ENCODE measurements around the gene RALGPS1.

The RALGPS1 gene

DNA sequence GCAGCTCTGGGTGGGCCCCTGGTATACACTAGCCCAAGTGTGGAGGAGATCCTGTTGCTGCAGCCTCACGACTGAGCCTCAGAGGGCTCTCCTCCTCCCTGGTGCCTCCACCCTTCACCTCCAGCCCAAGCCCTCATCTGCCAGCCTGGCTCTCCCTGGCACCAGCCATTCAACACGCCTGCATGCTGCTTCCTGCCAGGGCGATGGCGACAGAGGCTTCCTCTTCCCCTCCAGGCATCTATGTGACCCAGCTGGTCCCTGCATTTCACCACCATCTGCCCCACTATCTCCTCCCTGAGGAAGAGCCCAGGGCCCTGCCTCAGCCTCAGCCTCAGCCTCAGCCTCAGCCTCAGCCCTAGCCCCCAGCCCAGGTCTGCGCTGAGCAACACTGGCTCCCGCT is 262.6 kb downstream of the RALGPS1 start:
- H3K36me3 Mint-ChIP-seq (ENCODE audit: low read depth), result no peaks in the 10 kb centered on the region
- peaks cover 2% of the 10 kb centered on the region for H3K27me3 Mint-ChIP-seq (ENCODE audit: low read depth)
- DNase-seq (ENCODE audit: low spot score), result no peak
- H3K9me3 Mint-ChIP-seq, result no peaks in the 10 kb centered on the region
- H3K27ac Mint-ChIP-seq, result no peak overlapping the region
- H3K4me3 Mint-ChIP-seq, result no peak overlapping the region
- no peaks in the 10 kb centered on the region for H3K4me1 Mint-ChIP-seq (ENCODE audit: low read depth)

DNA sequence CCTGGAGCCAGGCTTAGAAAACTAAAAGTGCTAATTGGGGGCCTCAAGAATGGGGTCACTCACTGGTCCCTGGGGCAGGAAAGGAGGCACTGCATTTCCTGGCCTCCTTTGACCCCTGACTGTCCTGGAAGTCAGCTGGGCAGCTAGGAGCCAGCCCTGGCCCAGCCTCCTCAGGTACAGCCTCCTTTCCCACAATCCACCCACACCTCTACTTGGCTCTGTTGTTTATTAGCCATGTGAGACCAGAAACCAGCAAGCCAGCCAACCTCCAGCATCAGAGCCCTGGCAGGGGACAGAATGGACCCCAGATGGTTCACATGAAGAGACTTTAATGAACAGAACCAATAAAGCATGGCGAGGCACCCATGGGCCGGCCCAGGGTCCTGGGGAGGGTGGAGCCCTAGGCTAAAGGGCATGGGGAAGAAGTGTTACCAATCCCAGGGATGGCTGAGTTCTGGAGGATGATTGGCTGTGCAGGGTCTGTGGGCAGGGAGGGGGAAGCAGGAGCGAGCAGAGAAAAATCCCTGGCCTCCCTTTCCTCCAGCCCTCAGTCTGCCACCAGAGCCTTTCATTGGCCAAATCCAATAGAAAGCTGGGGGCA is 263.2 kb downstream of the RALGPS1 start:
- H3K9me3 Mint-ChIP-seq, result no peaks in the 10 kb centered on the region
- no peak overlapping the region for H3K4me3 Mint-ChIP-seq
- no peak overlapping the region for H3K27ac Mint-ChIP-seq

DNA sequence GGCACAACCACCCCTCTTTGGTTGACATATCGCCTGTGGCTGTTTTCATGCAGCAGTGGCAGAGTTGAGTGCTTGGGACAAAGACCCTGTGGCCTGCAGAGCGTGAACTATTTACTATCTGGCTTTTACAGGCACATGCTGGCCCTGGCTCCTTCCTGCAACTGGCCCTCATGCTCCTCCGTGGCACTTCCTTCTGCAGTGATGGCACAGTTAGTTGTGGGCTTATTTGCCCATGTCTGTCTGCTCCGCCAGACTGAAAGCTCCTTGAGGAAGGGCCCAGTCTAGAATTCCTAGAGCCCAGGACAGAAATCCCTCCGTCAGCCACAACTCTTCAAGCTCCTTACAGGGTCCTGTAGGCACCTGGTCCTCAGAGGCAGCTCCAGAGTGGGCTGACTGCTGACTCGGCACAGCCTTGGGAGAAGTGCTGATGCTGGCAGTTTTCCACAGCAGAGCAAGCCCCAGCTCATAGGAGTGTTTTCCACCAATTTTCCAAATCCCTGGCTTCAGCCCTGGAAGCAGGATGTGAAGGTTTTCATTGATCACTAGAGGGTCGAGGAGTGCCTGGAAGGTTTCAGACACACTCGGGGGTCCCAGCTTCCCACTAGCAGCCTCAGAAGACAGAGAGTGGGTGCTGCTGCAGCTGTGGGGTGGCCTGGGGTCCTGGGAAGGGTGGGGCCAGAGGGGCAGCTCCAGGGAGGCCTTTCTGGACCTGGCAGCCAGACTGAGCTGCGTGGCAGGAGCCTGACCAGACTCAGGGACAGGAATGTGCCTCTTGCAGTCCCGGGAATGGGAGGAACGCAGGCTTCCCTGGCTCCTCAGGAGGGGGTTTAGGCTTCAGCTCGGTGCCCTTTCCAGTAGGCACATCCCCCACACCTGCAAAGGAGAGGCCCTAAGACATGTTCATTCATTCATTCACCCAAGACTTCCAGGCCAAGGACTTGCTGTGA is 264.4 kb downstream of the RALGPS1 start:
- Mint-ChIP-seq H3K27me3 (ENCODE audit: low read depth) (no peaks in the 10 kb centered on the region), H3K9me3 (no peaks in the 10 kb centered on the region), H3K27ac (no peak overlapping the region), H3K4me3 (no peak overlapping the region), H3K36me3 (ENCODE audit: low read depth) (no peaks in the 10 kb centered on the region), H3K4me1 (ENCODE audit: low read depth) (no peaks in the 10 kb centered on the region)
- no peak for DNase-seq (ENCODE audit: low spot score)

More for the DNA sequence above, 263.2 kb downstream of the RALGPS1 start:
- no peaks in the 10 kb centered on the region for H3K27me3 Mint-ChIP-seq (ENCODE audit: low read depth)
- DNase-seq (ENCODE audit: low spot score), result no peak
- H3K36me3 Mint-ChIP-seq (ENCODE audit: low read depth), result no peaks in the 10 kb centered on the region
- H3K4me1 Mint-ChIP-seq (ENCODE audit: low read depth), result no peaks in the 10 kb centered on the region

DNA sequence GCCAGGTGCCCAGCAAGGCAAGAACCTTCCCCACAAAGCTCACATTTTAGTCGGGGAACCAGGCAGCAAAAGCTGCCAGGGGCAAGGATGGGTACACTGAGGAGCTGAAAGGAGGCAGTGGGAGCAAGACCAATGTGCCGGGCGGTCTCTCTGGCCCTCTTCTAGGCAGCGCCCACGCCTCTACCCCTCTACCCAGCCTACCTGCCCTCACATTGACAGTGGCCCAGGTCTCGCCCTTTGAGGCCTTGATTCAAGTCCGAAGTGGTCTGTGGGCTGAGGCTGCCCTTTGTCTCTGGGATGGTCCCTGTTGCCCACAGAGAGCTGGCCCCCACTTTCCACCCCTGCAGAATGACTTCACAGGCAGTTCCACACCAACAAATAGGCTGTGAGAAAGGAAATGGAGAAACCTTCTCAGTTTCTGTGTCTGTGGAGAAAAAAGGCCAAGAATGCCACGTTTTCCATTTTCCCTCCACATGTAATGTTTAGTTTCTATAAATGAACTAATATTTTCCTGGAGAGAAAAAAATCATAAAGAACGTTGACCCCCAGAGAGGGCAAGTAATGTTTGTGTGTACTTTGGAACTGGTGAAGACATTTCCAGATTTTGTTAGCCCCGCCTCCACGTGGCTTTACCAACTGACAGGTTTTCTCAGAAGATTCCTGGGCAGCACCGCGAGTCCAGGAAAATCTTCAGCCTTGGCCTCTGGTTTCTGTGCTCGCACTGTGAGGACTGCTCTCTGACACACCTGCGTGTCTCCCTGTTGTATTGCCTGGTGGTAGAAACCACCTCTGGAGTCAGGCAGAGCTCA is 265.3 kb downstream of the RALGPS1 start:
- Mint-ChIP-seq H3K27me3 (ENCODE audit: low read depth) (no peaks in the 10 kb centered on the region), H3K27ac (no peak overlapping the region), H3K4me1 (ENCODE audit: low read depth) (no peaks in the 10 kb centered on the region), H3K9me3 (no peaks in the 10 kb centered on the region), H3K36me3 (ENCODE audit: low read depth) (no peaks in the 10 kb centered on the region), H3K4me3 (no peak overlapping the region)
- no peak for DNase-seq (ENCODE audit: low spot score)

DNA sequence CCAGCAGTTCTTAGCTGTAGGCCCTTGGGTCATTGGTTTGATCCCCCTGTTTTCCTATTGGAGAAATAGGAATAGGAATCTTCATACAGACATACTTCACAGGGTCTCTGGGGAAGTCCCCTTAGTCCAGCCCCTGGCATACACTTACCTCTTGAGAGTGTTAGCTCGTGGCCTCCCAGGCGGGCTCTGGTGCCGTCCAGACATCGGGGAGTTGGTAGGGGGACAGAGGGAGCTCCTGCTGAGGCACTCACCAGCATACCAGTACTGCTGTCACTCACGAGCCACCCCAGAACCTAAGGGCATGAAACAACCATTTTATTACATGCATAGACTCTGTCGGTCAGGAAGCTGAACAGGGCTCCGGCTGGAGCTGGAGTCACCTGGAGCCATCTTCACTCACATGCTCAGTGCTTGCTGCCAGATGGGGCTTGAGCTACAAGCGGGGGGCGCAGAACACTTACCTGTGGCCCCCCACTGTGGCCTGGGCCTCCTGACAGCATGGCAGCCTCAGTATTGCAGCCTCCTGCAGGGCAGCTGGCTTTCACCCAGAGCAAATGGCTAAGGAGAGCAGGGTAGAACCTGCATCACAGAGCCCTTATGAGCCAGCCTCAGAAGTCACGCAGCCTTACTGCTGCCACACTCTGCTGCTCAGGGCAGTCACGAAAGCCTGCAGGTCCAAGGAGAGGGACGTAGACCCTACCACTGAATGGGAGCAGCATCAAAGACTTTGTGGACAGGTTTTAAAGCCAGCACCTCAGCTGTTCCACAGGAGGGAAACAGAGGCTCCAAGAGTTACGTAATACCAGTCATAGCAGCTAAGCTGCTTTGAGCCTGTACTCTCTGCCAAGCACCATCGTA is 266.1 kb downstream of the RALGPS1 start:
- Mint-ChIP-seq H3K4me1 (ENCODE audit: low read depth) (no peaks in the 10 kb centered on the region), H3K4me3 (no peak overlapping the region), H3K9me3 (no peaks in the 10 kb centered on the region), H3K27me3 (ENCODE audit: low read depth) (peaks cover 3% of the 10 kb centered on the region), H3K36me3 (ENCODE audit: low read depth) (no peaks in the 10 kb centered on the region), H3K27ac (no peak overlapping the region)
- no peak for DNase-seq (ENCODE audit: low spot score)

DNA sequence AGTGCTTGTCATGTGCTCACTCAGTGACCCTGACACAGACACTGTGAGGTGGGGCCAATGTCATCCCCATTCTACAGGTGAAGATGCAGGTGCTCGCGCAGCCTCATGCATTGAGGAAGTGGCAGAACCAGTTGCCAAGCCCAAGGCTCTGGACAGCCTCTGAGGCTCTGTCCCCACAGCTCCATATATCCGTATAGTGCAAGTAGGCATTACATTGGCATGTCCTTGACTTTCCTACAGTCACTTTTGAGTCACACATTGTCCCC is 266.7 kb downstream of the RALGPS1 start:
- Mint-ChIP-seq H3K36me3 (ENCODE audit: low read depth) (no peaks in the 10 kb centered on the region), H3K9me3 (no peaks in the 10 kb centered on the region), H3K4me3 (no peak overlapping the region), H3K27me3 (ENCODE audit: low read depth) (peaks cover 5% of the 10 kb centered on the region), H3K4me1 (ENCODE audit: low read depth) (no peaks in the 10 kb centered on the region), H3K27ac (no peak overlapping the region)
- DNase-seq (ENCODE audit: low spot score), result no peak

DNA sequence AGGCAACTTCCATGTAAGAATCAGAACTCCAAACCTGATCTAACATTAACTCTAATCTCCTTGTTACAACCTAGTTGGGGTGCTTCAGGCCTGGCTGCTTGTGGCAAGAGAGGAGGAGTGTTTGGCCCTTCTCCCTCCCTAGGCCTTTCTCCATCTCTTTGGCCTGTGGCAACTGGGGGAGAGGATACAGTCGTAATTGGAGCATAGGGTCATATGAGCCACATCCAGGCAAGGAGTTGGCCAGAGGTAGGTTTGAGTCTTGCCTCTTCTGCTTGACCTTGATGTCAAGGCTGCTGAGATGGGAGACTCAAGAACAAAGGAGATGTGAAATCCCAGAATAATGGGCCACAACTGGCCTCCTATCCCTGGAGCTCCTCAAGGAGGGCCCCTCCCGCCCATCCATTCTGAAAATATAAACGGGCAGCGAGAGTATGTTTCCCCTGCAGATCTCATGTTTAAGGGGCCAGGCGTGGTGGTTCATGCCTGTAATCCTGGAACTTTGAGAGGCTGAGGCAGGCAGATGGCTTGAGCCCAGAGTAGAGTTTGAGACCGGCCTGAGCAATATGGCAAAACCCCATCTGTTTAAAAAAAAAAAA is 267.1 kb downstream of the RALGPS1 start:
- H3K27ac Mint-ChIP-seq, result no peak overlapping the region

DNA sequence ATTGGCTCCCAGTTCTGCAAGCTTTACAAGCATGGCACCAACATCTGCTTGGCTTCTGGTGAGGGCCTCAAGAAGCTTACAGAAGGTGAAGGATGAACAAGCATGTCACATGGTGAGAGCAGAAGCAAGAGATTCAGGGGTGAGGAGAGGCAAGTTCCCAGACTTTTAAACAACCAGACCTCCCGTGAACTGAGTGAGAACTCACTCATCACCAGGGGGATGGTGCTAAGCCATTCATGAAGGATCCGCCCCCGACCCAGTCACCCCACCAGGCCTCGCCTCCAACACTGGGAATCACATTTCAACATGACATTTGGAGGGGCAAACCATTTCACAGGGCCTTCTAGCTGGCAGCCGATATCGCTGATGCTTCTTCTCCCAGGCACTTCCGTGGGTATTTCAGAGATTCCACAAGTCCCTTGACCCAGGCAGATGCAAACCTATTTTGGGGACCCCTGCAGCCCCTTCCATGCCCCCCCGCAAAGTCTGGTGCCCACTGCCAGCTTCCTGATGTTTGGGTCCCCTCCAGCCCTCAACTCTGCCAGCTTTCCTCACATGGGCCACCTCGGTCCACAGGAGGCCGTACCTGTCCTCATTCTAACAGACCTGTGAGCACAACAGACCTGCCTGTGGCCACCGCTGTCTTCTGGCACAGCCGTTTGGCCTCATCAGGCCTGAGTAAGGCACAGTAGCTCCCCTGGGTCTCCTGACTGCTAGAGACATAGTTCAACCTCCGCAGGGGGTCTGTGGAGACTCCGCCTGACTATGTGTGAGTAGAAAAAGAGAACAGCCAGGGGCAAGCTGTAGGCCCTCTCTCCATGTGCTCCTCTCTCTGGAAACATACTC is 268.5 kb downstream of the RALGPS1 start:
- Mint-ChIP-seq H3K27me3 (ENCODE audit: low read depth) (peaks cover 5% of the 10 kb centered on the region), H3K36me3 (ENCODE audit: low read depth) (no peaks in the 10 kb centered on the region), H3K4me1 (ENCODE audit: low read depth) (no peaks in the 10 kb centered on the region), H3K9me3 (no peaks in the 10 kb centered on the region), H3K27ac (no peak overlapping the region), H3K4me3 (no peak overlapping the region)
- no peak for DNase-seq (ENCODE audit: low spot score)

More for the DNA sequence above, 267.1 kb downstream of the RALGPS1 start:
- no peaks in the 10 kb centered on the region for H3K9me3 Mint-ChIP-seq
- no peak overlapping the region for H3K4me3 Mint-ChIP-seq
- H3K27me3 Mint-ChIP-seq (ENCODE audit: low read depth), result peaks cover 5% of the 10 kb centered on the region
- H3K36me3 Mint-ChIP-seq (ENCODE audit: low read depth), result no peaks in the 10 kb centered on the region
- no peaks in the 10 kb centered on the region for H3K4me1 Mint-ChIP-seq (ENCODE audit: low read depth)
- DNase-seq (ENCODE audit: low spot score), result no peak

DNA sequence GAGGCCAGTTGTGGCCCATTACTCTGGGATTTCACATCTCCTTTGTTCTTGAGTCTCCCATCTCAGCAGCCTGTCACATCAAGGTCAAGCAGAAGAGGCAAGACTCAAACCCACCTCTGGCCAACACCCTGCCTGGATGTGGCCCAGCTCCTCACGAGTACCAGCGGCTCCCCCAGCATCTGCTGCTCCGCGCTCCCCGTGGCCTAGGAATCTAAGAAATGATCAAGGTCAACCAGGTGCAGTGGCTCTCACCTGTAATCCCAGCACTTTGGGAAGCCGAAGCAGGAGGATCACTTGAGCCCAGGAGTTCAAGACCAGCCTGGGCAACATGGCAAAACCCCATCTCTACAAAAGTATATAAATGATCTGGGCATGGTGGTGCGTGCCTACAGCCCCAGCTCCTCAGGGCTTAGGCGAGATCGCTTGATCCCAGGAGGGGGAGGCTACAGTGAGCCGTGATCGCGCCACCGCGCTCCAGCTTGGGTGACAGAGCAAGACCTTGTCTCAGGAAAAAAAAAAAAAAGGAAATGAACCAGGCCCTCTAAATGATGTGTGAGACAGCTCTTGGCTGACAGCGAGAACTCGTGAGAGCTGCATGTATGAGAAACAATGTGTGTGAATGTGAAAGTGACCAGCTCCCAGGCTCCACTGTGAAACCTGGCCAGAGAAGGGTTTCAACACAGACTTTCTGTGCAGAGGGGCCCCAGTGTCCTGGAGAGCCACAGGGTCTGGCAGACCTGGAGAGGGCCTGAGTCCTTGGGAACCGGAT is 269.4 kb downstream of the RALGPS1 start:
- DNase-seq (ENCODE audit: low spot score), result no peak
- Mint-ChIP-seq H3K27me3 (ENCODE audit: low read depth) (peaks cover 5% of the 10 kb centered on the region), H3K9me3 (no peaks in the 10 kb centered on the region), H3K27ac (no peak overlapping the region), H3K4me1 (ENCODE audit: low read depth) (peaks cover 2% of the 10 kb centered on the region), H3K4me3 (no peak overlapping the region), H3K36me3 (ENCODE audit: low read depth) (no peaks in the 10 kb centered on the region)

DNA sequence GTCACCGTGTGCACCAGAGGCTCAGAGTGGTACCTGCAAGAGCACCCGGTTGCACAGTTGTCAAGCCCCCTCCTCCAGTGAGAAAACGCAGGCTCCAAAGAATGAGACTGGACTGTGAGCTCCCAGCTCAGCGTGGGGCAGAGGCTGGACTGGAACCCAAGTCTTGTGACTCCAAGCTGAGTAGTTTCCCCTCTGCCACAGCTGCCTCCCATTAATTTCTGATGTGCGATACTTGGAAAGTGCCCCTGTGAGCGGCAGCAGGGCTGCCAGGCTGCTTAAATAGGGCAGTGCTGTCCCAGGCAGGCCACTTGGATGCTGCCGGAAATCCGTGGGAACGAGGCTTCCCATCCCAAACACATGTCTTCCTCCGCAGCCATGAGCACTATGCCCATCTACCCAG is 270.1 kb downstream of the RALGPS1 start:
- Mint-ChIP-seq H3K4me3 (no peak overlapping the region), H3K27ac (no peak overlapping the region), H3K27me3 (ENCODE audit: low read depth) (peaks cover 5% of the 10 kb centered on the region), H3K4me1 (ENCODE audit: low read depth) (peaks cover 3% of the 10 kb centered on the region), H3K36me3 (ENCODE audit: low read depth) (no peaks in the 10 kb centered on the region), H3K9me3 (no peaks in the 10 kb centered on the region)
- no peak for DNase-seq (ENCODE audit: low spot score)

DNA sequence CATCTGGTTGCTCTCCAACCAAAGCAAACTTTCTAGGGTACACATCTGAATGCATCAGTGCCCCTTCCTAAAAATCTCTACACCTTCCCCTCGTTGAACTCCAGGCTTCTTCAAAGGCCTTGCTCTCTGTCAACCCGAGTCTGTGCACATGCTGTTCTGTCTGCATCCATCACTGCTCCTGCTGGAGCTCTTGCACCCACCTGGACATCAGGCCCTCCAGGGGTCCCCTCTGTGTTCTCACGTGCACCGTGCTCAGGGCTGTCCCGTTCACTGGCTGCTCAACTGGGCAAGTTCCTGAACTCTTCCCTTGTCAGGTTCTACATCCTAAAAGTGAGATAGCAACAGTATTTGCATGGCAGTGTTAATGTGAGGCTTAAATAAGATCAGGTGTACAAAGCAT is 270.6 kb downstream of the RALGPS1 start:
- Mint-ChIP-seq H3K4me3 (no peak overlapping the region), H3K36me3 (ENCODE audit: low read depth) (no peaks in the 10 kb centered on the region), H3K4me1 (ENCODE audit: low read depth) (peaks cover 3% of the 10 kb centered on the region), H3K27me3 (ENCODE audit: low read depth) (peaks cover 5% of the 10 kb centered on the region), H3K9me3 (no peaks in the 10 kb centered on the region), H3K27ac (no peak overlapping the region)
- DNase-seq (ENCODE audit: low spot score), result no peak
